Stomach (tissue), 9 donors: ENCODE measurements around the gene MID1. TPM values are rescaled to one million over a fixed set of nuclear protein-coding genes. Genes with fewer than 3 reads are reported as not detected.
A peak's percentile ranks its signal among the peaks of the same experiment; 100 is the strongest.

Experiments
- DNase-seq, 2 donors: peaks; one replicate each; pipeline versions ENCODE4 v3.0.0 to v3.0.0-alpha.2; 2013 to 2019
- H3K27ac ChIP-seq, 5 donors: fragments of 200-600 bp in 4 of 5; sonication (generic) in 4 of 5; one replicate each; pipeline ENCODE4 v1.5.1; 2013 to 2019; ENCODE audit warnings: mild to moderate bottlenecking in 1 of 5, moderate library complexity in 1 of 5
- H3K27me3 ChIP-seq, 3 donors: fragments of 200-600 bp; sonication (generic); one replicate each; pipeline ENCODE4 v1.5.1; 2017 to 2019; ENCODE audit warnings: mixed run types in 1 of 3
- H3K36me3 ChIP-seq, 4 donors: fragments of 200-600 bp; sonication (generic); 1 replicate in 3 of 4; 2 replicates in 1 of 4; pipeline ENCODE4 v1.5.1; 2016 to 2019
- H3K4me1 ChIP-seq, 4 donors: fragments of 200-600 bp; sonication (generic); one replicate each; pipeline ENCODE4 v1.5.1; 2016 to 2019
- H3K4me3 ChIP-seq, 4 donors: fragments of 200-600 bp; sonication (generic) in 3 of 4; one replicate each; pipeline ENCODE4 v1.5.1; 2016 to 2019; ENCODE audit warnings: mild to moderate bottlenecking in 1 of 4
- H3K9me3 ChIP-seq, 4 donors: fragments of 200-600 bp; sonication (generic); one replicate each; pipeline ENCODE4 v1.5.1; 2016 to 2019
- EP300 ChIP-seq: sonication (generic); formaldehyde crosslinking; IDR thresholded peaks from one replicate; pipeline ENCODE4 v1.6.1; 2017; ENCODE audit warnings: antibody characterized with exemption
- POLR2A ChIP-seq, 4 donors: fragments of 450-650 bp; IDR thresholded peaks; one replicate each; pipeline ENCODE4 v1.6.1; 2016; ENCODE audit warnings: antibody characterized with exemption in 4 of 4, control low read depth in 2 of 4, mild to moderate bottlenecking in 1 of 4, moderate library complexity in 1 of 4
- POLR2AphosphoS5 ChIP-seq, 3 donors: sonication (generic); formaldehyde crosslinking; IDR thresholded peaks; one replicate each; pipeline ENCODE4 v1.6.1; 2016; ENCODE audit warnings: antibody characterized with exemption in 3 of 3
- WGBS, 5 donors: extraction: QIAGEN DNeasy Blood & Tissue Kit in 3 of 5; methylation state at CpG; one replicate each; pipeline versions ENCODE4 v1.1.5 to v1.1.7; 2013 to 2018; 5-methylcytosine and 5-hydroxymethylcytosine counted together
- intact Hi-C: fragments of 100-400 bp; cut with DNase I; formaldehyde crosslinking; loops from one replicate; pipeline ENCODE4 v1.15.1; 2023; ENCODE audit warnings: low total_unique reads
- polyA plus RNA-seq, 3 donors: library from polyadenylated mRNA; stranded (reverse); fragments of 200-250 nt; gene quantifications; one replicate each; pipeline ENCODE4 v1.2.3, GENCODE V29; 2013
- total RNA-seq, 5 donors: library from RNA; depleted of rRNA; stranded (reverse); fragments of >200 nt; gene quantifications; one replicate each; pipeline versions ENCODE4 v1.1.0 to v1.2.3, GENCODE V29; 2014 to 2016
- TF ChIP-seq, protein P1 (sequence below), 7 experiments: fragments of 450-650 bp in 4 of 7; fragments of 200-600 bp in 3 of 7; sonication (generic) in 3 of 7; IDR thresholded peaks; one replicate each; pipeline ENCODE4 v1.5.1; 2016 to 2019; ENCODE audit warnings: antibody characterized with exemption in 7 of 7, control low read depth in 2 of 7, mild to moderate bottlenecking in 1 of 7
- donor health status: healthy with polysubstance abuse.
- donor health status: Bipolar disorder and iron deficiency.
- donor health status: healthy.

MID1 gene
- total and polyA plus RNA-seq, 8 donors: 2.0 to 25.1 (median 8.5) TPM

GRCh38 chrX:10401239-10401638 is 219.1 kb downstream of the MID1 start:
- no peak for TF ChIP-seq POLR2A (IDR thresholded peaks at IDR 0.05)
- TF ChIP-seq EP300: no peak
- TF ChIP-seq, protein P1, sequence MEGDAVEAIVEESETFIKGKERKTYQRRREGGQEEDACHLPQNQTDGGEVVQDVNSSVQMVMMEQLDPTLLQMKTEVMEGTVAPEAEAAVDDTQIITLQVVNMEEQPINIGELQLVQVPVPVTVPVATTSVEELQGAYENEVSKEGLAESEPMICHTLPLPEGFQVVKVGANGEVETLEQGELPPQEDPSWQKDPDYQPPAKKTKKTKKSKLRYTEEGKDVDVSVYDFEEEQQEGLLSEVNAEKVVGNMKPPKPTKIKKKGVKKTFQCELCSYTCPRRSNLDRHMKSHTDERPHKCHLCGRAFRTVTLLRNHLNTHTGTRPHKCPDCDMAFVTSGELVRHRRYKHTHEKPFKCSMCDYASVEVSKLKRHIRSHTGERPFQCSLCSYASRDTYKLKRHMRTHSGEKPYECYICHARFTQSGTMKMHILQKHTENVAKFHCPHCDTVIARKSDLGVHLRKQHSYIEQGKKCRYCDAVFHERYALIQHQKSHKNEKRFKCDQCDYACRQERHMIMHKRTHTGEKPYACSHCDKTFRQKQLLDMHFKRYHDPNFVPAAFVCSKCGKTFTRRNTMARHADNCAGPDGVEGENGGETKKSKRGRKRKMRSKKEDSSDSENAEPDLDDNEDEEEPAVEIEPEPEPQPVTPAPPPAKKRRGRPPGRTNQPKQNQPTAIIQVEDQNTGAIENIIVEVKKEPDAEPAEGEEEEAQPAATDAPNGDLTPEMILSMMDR (IDR thresholded peaks at IDR 0.05): no peak
- no peak for TF ChIP-seq POLR2AphosphoS5 (IDR thresholded peaks at IDR 0.05)
- 21 to 54% (median 38%) methylated on average over 1 of the region's 1 CpG for WGBS, 5 donors
- no peaks in the 10 kb centered on the region for H3K9me3 ChIP-seq

DNA sequence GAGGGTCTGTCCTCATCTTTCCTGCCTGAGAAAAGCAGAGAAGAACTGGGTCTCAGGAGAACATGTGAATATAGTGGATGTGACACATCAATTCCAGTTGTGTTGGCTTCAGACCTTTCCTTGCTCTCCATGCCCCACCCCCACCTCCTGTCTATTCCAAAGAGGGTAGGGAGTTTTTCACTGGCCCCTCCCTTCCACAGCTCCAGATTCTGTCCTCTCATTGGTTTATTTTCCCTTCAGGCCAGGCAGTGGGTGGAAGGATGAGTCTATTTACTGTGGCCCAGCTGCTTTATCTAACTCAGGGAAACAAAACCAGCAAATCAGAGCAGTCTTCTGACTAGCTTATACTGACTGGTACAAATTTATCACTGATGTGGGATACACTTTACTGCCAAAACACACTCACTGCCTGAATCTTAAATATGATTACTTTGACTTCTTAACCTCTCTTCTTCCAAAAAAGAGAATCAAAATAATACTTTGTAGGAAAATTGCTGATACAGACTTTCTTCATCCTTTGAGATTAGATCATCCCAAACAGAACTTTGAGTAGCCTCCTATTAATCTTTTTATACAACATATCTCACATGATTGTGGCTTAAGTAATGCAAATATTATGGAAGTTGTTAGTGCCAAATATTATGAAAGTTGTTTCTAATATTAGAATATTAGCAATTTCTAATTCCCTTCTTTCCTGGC is 221.2 kb downstream of the MID1 start:
- Histone ChIP-seq H3K4me1 (no peaks in the 10 kb centered on the region), H3K36me3 (no peaks in the 10 kb centered on the region), H3K27ac (no peak overlapping the region), H3K27me3 (no peaks in the 10 kb centered on the region), H3K9me3 (no peaks in the 10 kb centered on the region), H3K4me3 (no peak overlapping the region)
- DNase-seq: peak in 1 of 2 donors; percentile 46
- intact Hi-C loops: no loop called here
- no peak for TF ChIP-seq POLR2AphosphoS5 (IDR thresholded peaks at IDR 0.05)
- TF ChIP-seq, protein P1 (IDR thresholded peaks at IDR 0.05): no peak
- TF ChIP-seq POLR2A (IDR thresholded peaks at IDR 0.05): no peak
- no peak for TF ChIP-seq EP300

More at GRCh38 chrX:10401239-10401638, 219.1 kb downstream of the MID1 start:
- Histone ChIP-seq H3K4me3 (no peak overlapping the region), H3K36me3 (no peaks in the 10 kb centered on the region), H3K27me3 (no peaks in the 10 kb centered on the region), H3K27ac (no peak overlapping the region), H3K4me1 (no peaks in the 10 kb centered on the region)
- intact Hi-C loops: no loop called here
- DNase-seq: no peak

DNA sequence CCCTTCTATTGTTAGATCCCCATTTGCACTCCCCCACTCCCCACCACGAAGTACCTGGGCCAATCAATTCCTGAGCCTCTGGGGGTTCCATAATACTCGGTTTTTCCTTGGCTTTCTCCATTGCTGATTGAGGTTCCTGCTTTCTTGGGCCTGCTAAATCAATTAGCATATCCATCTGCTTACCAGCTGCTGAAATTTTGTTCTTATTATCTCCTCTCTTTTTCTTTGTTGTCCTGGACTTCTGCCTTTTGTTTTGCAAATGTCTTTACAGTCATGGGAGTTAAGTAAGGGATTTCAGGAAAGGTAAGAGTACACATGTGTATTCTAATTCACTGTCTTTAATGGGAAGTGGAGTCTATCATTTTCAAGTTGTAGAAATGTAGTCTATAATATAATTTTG is 222.2 kb downstream of the MID1 start:
- no peaks in the 10 kb centered on the region for H3K36me3 ChIP-seq
- 22 to 62% (median 51%) methylated on average over 2 of the region's 2 CpGs for WGBS, 5 donors
- intact Hi-C loops: no loop called here
- H3K27me3 ChIP-seq: no peaks in the 10 kb centered on the region
- H3K4me1 ChIP-seq: no peaks in the 10 kb centered on the region
- no peak for DNase-seq
- TF ChIP-seq POLR2AphosphoS5 (IDR thresholded peaks at IDR 0.05) (no peak), EP300 (no peak), POLR2A (IDR thresholded peaks at IDR 0.05) (no peak)
- TF ChIP-seq, protein P1 (IDR thresholded peaks at IDR 0.05): no peak
- no peaks in the 10 kb centered on the region for H3K9me3 ChIP-seq
- H3K27ac ChIP-seq: no peak overlapping the region
- H3K4me3 ChIP-seq: no peak overlapping the region

- Histone ChIP-seq H3K36me3 (no peaks in the 10 kb centered on the region), H3K27ac (no peak overlapping the region), H3K4me1 (no peaks in the 10 kb centered on the region), H3K27me3 (no peaks in the 10 kb centered on the region), H3K9me3 (no peaks in the 10 kb centered on the region), H3K4me3 (no peak overlapping the region)
- TF ChIP-seq POLR2AphosphoS5 (IDR thresholded peaks at IDR 0.05) (no peak), POLR2A (IDR thresholded peaks at IDR 0.05) (no peak), EP300 (no peak)
- TF ChIP-seq, protein P1 (IDR thresholded peaks at IDR 0.05): no peak
- 58 to 85% (median 74%) methylated on average over 3 of the region's 3 CpGs for WGBS, 5 donors
- intact Hi-C loops: no loop called here
- DNase-seq: no peak
These were observed 223.0 kb downstream of the MID1 start for GRCh38 chrX:10397349-10397748.
